ENCODE results near the gene CCNJL. TPM values are rescaled to one million over a fixed set of nuclear protein-coding genes. Genes with fewer than 3 reads are reported as not detected.

Gene CCNJL
- total and polyA plus RNA-seq, 7 donors, result 0.04 to 1.3 (median 0.29) TPM; not detected in 1

DNA sequence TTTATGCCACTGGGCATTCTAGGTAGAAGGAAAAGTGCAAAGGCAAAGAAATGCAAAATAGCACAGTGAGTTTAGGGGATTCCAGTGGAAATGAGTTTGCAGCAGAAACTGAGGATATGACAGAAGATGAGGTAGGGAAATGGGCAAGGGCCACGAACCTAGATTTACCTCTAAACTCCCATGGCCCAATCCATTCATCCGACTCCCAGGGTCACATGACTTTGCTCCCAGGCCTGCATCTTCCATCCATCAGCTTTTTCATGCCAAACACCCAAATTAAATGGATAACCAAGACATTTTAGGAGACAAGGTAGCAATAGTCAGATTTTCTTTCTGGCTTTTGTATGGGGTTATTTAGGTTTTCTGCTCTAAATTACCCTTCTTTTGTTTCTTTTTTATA lies 105.3 kb downstream of the CCNJL start:
- DNase-seq (no peak), ATAC-seq (no peak)
- WGBS, 3 donors, result 70 to 79% (median 73%) methylated on average over 2 of the region's 2 CpGs
- Histone ChIP-seq H3K27me3 (ENCODE audit: insufficient read depth in 3 of 3, low read length in 2 of 3) (no peaks in the 10 kb centered on the region), H3K9me3 (no peaks in the 10 kb centered on the region), H3K4me1 (no peaks in the 10 kb centered on the region), H3K27ac (no peak overlapping the region), H3K36me3 (ENCODE audit: insufficient read depth in 1 of 2, low read depth in 1 of 2) (no peaks in the 10 kb centered on the region), H3K4me3 (no peak overlapping the region)
- TF ChIP-seq, protein P1, sequence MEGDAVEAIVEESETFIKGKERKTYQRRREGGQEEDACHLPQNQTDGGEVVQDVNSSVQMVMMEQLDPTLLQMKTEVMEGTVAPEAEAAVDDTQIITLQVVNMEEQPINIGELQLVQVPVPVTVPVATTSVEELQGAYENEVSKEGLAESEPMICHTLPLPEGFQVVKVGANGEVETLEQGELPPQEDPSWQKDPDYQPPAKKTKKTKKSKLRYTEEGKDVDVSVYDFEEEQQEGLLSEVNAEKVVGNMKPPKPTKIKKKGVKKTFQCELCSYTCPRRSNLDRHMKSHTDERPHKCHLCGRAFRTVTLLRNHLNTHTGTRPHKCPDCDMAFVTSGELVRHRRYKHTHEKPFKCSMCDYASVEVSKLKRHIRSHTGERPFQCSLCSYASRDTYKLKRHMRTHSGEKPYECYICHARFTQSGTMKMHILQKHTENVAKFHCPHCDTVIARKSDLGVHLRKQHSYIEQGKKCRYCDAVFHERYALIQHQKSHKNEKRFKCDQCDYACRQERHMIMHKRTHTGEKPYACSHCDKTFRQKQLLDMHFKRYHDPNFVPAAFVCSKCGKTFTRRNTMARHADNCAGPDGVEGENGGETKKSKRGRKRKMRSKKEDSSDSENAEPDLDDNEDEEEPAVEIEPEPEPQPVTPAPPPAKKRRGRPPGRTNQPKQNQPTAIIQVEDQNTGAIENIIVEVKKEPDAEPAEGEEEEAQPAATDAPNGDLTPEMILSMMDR (IDR thresholded peaks at IDR 0.05), result no peak
- intact Hi-C loops (cut with DNase I), result no loop called here

Other genes starting within 250 kb of the CCNJL start
- gene PWWP2A, start 193.1 kb downstream of the CCNJL start, total RNA-seq, result 10 to 100 TPM in 2 of 4 donors, 1 to 10 TPM in 2; 7.3 to 13.4 (median 8.9) TPM
- 1 to 10 TPM; 3.0 to 5.5 (median 4.3) TPM for gene PWWP2A, start 193.1 kb downstream of the CCNJL start, polyA plus RNA-seq
- under 1 TPM in 1 of 4 donors, not detected in 3; 0.64 TPM for gene FABP6, start 83.1 kb downstream of the CCNJL start, total RNA-seq
- gene FABP6, start 83.1 kb downstream of the CCNJL start, polyA plus RNA-seq, result under 1 TPM in 1 of 3 donors, not detected in 2; 0.05 TPM
- 1 to 10 TPM in 1 of 4 donors, under 1 TPM in 3; 0.08 to 1.8 (median 0.24) TPM for gene C1QTNF2, start 58.1 kb upstream of the CCNJL start, total RNA-seq
- gene C1QTNF2, start 58.1 kb upstream of the CCNJL start, polyA plus RNA-seq, result under 1 TPM; 0.35 to 0.40 (median 0.35) TPM
- gene FAM200C, start 87.5 kb upstream of the CCNJL start, total RNA-seq, result 1 to 10 TPM in 3 of 4 donors, under 1 TPM in 1; 0.54 to 3.3 (median 1.2) TPM
- gene FAM200C, start 87.5 kb upstream of the CCNJL start, polyA plus RNA-seq, result 1 to 10 TPM; 1.3 to 8.5 (median 1.4) TPM
- gene SLU7, start 106.5 kb upstream of the CCNJL start, total RNA-seq, result 10 to 100 TPM; 40.1 to 71.4 (median 60.3) TPM
- 10 to 100 TPM; 18.3 to 76.0 (median 30.2) TPM for gene SLU7, start 106.5 kb upstream of the CCNJL start, polyA plus RNA-seq
- 1 to 10 TPM; 1.9 to 3.0 (median 2.4) TPM for gene PTTG1, start 109.3 kb upstream of the CCNJL start, total RNA-seq
- 10 to 100 TPM in 2 of 3 donors, 1 to 10 TPM in 1; 9.9 to 26.7 (median 10.7) TPM for gene PTTG1, start 109.3 kb upstream of the CCNJL start, polyA plus RNA-seq

Measured in psoas muscle (tissue), 8 donors.